Activated CD8-positive, alpha-beta T cell treated with anti-CD3 and anti-CD28 coated beads, Interleukin-2, amount 10 ng/mL, durations not matched to agents 7 days and 5 days (primary cell): ENCODE measurements around the gene CAMSAP3. TPM values are rescaled to one million over a fixed set of nuclear protein-coding genes. Genes with fewer than 3 reads are reported as not detected.

Experiments used
- ATAC-seq: fragments of 150-1000 bp; cut with Tn5 transposase; one replicate; pipeline ENCODE4 v1.10.0; 2021; ENCODE audit warnings: moderate library complexity
- CTCF ChIA-PET: fragments of 350-600 bp; sonication (Branson Sonifier 250); formaldehyde crosslinking; loops from one replicate; lab custom pipeline; 2021; ENCODE audit warnings: antibody characterized with exemption; lab: Charles Lee
- POLR2A ChIA-PET: fragments of 350-600 bp; sonication (Branson Sonifier 250); formaldehyde crosslinking; loops from one replicate; lab custom pipeline; 2021; ENCODE audit warnings: antibody characterized with exemption; lab: Charles Lee
- DNase-seq: peaks from one replicate; pipeline ENCODE4 v3.0.0-alpha.2; 2020
- H3K27ac Mint-ChIP-seq: one replicate; pipeline ENCODE4 v1.8.0; 2021; ENCODE audit warnings: mild to moderate bottlenecking, mixed read lengths
- H3K27me3 Mint-ChIP-seq: one replicate; pipeline ENCODE4 v1.8.0; 2021; ENCODE audit warnings: low read depth, mixed read lengths
- H3K36me3 Mint-ChIP-seq: one replicate; pipeline ENCODE4 v1.8.0; 2021; ENCODE audit warnings: low read depth, mixed read lengths
- H3K4me1 Mint-ChIP-seq: one replicate; pipeline ENCODE4 v1.8.0; 2021; ENCODE audit warnings: low read depth, mixed read lengths
- H3K4me3 Mint-ChIP-seq: one replicate; pipeline ENCODE4 v1.8.0; 2021; ENCODE audit warnings: mild to moderate bottlenecking, mixed read lengths
- H3K9me3 Mint-ChIP-seq: one replicate; pipeline ENCODE4 v1.8.0; 2022; ENCODE audit warnings: mixed read lengths; ENCODE audit not compliant: insufficient read depth
- total RNA-seq, 2 experiments: library from RNA; stranded (reverse); gene quantifications; one replicate each; pipeline ENCODE4 v1.2.3, GENCODE V29; 2021

The CAMSAP3 gene
- total RNA-seq, 2 experiments from 2014 or later: 0.34 to 0.42 TPM

DNA sequence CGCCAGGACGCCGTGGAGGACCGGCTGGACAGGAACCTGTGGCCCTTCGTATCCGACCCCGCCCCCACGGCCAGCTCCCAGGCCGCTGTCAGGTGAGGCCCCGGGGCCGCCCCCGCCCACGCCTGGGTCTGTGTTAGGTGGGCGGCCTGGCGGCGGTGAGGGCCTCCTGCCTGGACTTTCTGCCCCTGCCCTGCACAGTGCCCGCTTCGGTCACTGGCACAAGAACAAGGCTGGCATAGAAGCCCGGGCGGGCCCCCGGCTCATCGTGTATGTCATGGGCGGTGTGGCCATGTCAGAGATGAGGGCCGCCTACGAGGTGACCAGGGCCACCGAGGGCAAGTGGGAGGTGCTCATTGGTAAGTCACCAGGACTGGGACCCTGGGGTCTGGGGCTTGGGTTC is 51.5 kb downstream of the CAMSAP3 start:
- H3K36me3 Mint-ChIP-seq: peaks cover 19% of the 10 kb centered on the region
- CTCF ChIA-PET: no interaction called here
- peaks cover 6% of the 10 kb centered on the region for H3K4me1 Mint-ChIP-seq
- no peak overlapping the region for H3K27ac Mint-ChIP-seq
- no peak overlapping the region for H3K4me3 Mint-ChIP-seq
- H3K9me3 Mint-ChIP-seq: no peaks in the 10 kb centered on the region
- POLR2A ChIA-PET: no interaction called here
- no peaks in the 10 kb centered on the region for H3K27me3 Mint-ChIP-seq
- ATAC-seq: no peak
- DNase-seq: no peak

DNA sequence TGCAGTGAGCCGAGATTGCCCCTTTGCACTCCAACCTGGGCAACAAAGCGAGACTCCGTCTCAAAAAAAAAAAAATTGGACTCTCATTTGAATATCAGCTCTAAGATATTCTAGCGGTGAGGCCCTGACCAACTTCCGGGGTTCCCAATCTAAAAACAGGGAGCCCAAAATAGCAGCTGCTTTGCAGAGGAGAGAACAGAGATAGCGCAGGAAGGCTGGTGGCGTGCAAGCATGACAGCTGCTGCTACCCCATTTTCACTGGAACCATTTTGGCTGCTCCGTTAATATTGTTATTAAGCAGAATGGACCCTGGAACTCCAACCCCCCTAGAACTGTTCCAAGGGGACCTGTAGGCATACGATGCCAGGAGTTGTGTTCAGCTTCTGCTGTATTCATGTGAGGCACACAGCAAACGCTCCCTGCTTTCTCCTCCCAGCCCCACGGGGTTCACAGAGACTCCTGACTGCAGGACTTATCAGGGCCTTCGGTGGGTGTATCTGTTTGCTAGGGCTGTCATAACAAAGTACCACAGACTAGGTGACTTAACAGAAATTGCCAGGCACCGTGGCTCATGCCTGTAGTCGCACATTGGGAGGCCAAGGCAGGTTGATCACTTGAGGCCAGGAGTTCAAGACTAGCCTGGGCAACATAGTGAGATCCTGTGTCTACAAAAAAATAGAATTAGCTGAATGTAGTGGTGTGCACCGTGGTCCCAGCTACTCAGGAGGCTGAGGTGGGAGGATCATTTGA is 52.8 kb downstream of the CAMSAP3 start:
- Mint-ChIP-seq H3K27ac (no peak overlapping the region), H3K4me3 (no peak overlapping the region), H3K36me3 (peaks cover 12% of the 10 kb centered on the region), H3K27me3 (no peaks in the 10 kb centered on the region), H3K4me1 (peaks cover 12% of the 10 kb centered on the region), H3K9me3 (no peaks in the 10 kb centered on the region)
- no peak for DNase-seq
- POLR2A ChIA-PET: interaction anchor here (0.7 to 1.1 kb wide), 3 partner anchors 11 to 36 kb away, joined by 4 read pairs; partner anchors contain the start of gene RETN
- ATAC-seq: no peak
- CTCF ChIA-PET: interaction anchor here (0.8 to 11.0 kb wide), 5 partner anchors 19 to 151 kb away, joined by 3 to 100 read pairs (median 3); partner anchors contain the start of genes PET100, TRAPPC5 and XAB2

DNA sequence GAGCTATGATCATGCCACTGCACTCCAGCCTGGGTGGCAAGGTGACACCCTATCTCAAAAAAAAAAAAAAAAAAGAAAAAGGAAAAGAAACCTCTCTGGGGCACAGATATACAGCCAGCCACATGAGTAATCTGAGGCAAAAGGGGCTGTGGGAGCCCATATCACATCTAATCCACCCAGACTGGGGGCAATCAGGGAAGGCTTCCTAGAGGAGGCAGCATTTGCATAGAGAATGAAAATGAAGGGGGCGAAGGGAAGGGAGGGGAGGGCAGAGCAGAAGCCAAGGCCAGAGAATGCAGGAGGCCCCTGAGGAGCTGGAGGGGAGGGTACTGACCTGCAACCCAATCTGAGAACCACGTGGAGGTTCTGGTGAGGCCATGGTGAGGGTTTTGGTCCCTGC is 54.5 kb downstream of the CAMSAP3 start:
- Mint-ChIP-seq H3K9me3 (no peaks in the 10 kb centered on the region), H3K27ac (no peak overlapping the region), H3K27me3 (no peaks in the 10 kb centered on the region), H3K4me3 (no peak overlapping the region), H3K36me3 (peaks cover 8% of the 10 kb centered on the region), H3K4me1 (peaks cover 12% of the 10 kb centered on the region)
- POLR2A ChIA-PET: no interaction called here
- ATAC-seq (no peak), DNase-seq (no peak)
- CTCF ChIA-PET: interaction anchor here (3.3 to 11.0 kb wide), 2 partner anchors 12 to 31 kb away, joined by 15 to 100 read pairs; partner anchors contain the start of genes STXBP2 and TRAPPC5

DNA sequence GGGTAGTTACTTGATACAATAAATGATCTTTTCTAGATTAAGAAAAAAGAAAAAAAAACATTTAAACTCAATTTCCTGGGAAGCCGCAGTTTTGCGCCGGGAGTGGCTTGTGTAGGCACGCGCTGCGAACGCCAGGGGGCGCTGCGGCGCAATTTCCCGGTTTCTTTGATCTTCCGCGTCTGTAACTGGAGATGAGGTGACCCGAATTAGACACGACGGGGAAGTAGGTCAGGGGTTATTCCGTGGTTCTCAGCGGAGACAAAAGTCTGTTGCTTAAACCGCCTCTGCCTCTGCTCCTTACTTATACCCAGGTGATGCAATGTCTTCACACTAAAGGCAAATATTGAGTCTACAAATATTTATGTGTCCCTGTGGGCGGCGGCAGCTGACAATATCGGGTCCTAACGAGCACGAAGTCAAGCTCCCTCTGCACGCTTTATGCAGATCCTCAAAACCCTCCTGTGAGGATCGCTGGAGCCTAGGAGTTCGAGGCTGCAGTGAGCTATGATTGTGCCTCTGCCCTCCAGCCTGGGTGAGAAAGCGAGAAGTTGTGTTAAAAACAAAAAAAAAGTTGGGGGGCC is 56.5 kb downstream of the CAMSAP3 start:
- H3K4me3 Mint-ChIP-seq: peak overlapping the region; percentile 58
- ChIA-PET POLR2A (interaction anchor here (0.8 to 2.7 kb wide), 2 partner anchors 22 to 147 kb away, joined by 3 to 8 read pairs; partner anchors contain the start of genes PET100 and XAB2), CTCF (interaction anchor here (0.6 to 11.0 kb wide), 18 partner anchors 8 to 553 kb away, joined by 3 to 100 read pairs (median 4); partner anchors contain the start of genes PCP2, PET100, RETN and STXBP2)
- H3K9me3 Mint-ChIP-seq: no peaks in the 10 kb centered on the region
- peak overlapping the region; percentile 66 for H3K27ac Mint-ChIP-seq
- H3K27me3 Mint-ChIP-seq: no peaks in the 10 kb centered on the region
- peaks cover 3% of the 10 kb centered on the region for H3K36me3 Mint-ChIP-seq
- peaks cover 22% of the 10 kb centered on the region for H3K4me1 Mint-ChIP-seq
- ATAC-seq (peak; percentile 90), DNase-seq (peak; percentile 91)

DNA sequence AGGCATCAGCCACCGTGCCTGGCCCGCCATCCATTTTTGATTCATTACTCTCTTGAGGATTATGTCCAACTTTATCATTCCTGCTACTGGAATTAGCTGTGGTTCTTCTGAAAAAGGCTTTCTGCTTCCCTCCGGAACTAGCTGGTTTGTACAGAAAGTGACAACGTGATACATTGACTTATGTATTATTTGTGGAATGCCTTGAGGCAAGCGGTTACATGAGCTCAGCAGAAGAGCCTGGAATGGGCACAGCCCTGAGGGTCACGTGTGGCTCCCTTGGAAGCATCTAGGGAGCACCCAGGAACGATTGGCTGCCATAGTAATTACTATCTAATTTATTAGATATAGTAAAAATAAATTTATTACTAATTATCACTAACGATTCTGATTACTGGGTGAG is 58.7 kb downstream of the CAMSAP3 start:
- ChIA-PET POLR2A (interaction anchor here (1.0 kb wide), 1 partner anchor 25 kb away, joined by 3 read pairs; the partner anchor contains the start of genes PET100 and XAB2), CTCF (interaction anchor here (11.0 kb wide), 1 partner anchor 27 kb away, joined by 100 read pairs; the partner anchor contains the start of gene TRAPPC5)
- no peak overlapping the region for H3K27ac Mint-ChIP-seq
- H3K4me1 Mint-ChIP-seq: peaks cover 36% of the 10 kb centered on the region
- H3K4me3 Mint-ChIP-seq: no peak overlapping the region
- no peaks in the 10 kb centered on the region for H3K27me3 Mint-ChIP-seq
- DNase-seq (no peak), ATAC-seq (no peak)
- no peaks in the 10 kb centered on the region for H3K36me3 Mint-ChIP-seq
- no peaks in the 10 kb centered on the region for H3K9me3 Mint-ChIP-seq

DNA sequence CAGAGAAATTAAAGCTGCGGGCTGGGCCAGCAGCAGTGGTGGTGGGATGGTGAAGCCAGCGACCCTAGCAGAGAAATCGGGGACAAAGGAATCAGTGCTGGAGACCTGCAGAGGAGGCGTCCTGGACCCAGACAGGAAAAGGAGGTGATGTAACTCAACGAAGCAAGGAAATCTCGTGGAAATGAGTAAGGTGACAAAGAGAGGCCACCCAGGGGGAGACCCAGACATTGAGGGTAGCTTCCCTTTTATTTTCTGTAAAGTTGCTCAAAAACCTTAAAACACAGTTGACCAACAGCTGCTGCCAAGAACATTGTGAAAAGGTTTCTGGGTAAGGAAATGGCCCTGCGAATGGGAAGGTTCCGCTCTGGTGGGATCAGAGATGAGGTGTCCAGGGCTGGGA is 59.9 kb downstream of the CAMSAP3 start:
- H3K36me3 Mint-ChIP-seq: no peaks in the 10 kb centered on the region
- H3K27me3 Mint-ChIP-seq: no peaks in the 10 kb centered on the region
- ATAC-seq (no peak), DNase-seq (no peak)
- no peak overlapping the region for H3K27ac Mint-ChIP-seq
- peaks cover 36% of the 10 kb centered on the region for H3K4me1 Mint-ChIP-seq
- H3K4me3 Mint-ChIP-seq: no peak overlapping the region
- CTCF ChIA-PET: interaction anchor here (0.8 to 11.0 kb wide), 2 partner anchors 18 to 26 kb away, joined by 3 to 100 read pairs; partner anchors contain the start of gene TRAPPC5
- H3K9me3 Mint-ChIP-seq: no peaks in the 10 kb centered on the region
- POLR2A ChIA-PET: interaction anchor here (2.9 kb wide), 1 partner anchor 26 kb away, joined by 12 read pairs; the partner anchor contains the start of genes PET100 and XAB2

DNA sequence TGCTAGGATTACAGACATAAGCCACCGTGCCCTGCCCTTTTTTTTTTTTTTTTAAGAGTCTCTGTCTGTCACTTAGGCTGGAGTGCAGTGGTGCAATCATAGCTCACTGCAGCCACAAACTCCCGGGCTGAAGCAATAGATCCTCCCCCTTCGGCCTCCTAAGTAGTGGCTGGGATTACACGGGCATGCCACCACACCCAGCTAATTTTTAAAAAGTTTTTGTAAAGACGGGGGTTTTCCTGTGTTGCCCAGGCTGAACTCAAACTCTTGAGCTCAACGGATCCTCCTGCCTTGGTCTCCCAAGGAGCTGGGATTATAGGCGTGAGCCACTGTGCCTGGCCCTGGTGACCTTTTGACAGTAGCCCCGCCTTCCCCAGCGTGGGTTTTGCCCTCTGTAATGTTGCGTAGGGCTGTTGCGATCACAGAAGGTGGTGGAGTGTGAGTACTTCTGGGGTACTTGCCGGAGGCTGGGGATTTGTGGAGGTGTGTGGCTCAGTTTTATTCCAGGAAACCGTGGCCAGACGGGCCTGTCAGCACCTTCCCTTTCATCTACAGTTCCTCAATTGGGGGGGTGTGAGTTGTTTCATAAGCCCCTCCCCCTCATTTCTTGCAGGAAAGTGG is 61.6 kb downstream of the CAMSAP3 start:
- ATAC-seq (peak; percentile 58), DNase-seq (peak; percentile 58)
- H3K9me3 Mint-ChIP-seq: no peaks in the 10 kb centered on the region
- H3K4me1 Mint-ChIP-seq: peaks cover 33% of the 10 kb centered on the region
- POLR2A ChIA-PET: interaction anchor here (2.9 kb wide), 1 partner anchor 27 kb away, joined by 12 read pairs; the partner anchor contains the start of genes PET100 and XAB2
- H3K36me3 Mint-ChIP-seq: no peaks in the 10 kb centered on the region
- peak overlapping the region; percentile 68 for H3K4me3 Mint-ChIP-seq
- peak overlapping the region; percentile 86 for H3K27ac Mint-ChIP-seq
- peaks cover 2% of the 10 kb centered on the region for H3K27me3 Mint-ChIP-seq
- CTCF ChIA-PET: interaction anchor here (0.7 to 11.0 kb wide), 5 partner anchors 17 to 143 kb away, joined by 3 to 100 read pairs (median 3); partner anchors contain the start of gene TRAPPC5

DNA sequence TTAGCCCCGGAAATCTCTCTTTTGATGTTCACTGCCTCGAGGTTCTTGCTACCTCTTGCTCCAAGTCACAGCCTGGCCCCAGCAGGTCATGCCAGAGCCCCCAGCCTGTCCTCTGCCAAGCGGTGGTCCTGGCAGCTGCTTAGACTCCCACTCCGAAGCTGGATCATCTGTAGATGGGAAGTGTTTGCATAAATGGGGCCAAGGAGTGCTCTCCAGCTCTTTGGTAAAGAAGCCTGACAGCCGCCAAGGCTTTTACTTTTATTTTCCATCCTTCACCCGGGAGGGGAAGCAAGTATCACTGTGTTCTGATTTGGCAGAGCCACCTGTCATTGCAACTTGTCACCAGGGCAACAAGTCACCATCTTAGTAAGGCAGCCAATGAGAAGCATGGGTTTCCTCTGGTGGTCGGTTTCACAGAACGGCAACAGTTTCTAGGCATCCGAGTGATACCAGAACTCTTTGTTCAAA is 62.6 kb downstream of the CAMSAP3 start:
- Mint-ChIP-seq H3K4me3 (peak overlapping the region; percentile 68), H3K9me3 (no peaks in the 10 kb centered on the region), H3K36me3 (no peaks in the 10 kb centered on the region), H3K4me1 (peaks cover 25% of the 10 kb centered on the region), H3K27me3 (peaks cover 2% of the 10 kb centered on the region), H3K27ac (peak overlapping the region; percentile 86)
- DNase-seq: peak; percentile 77
- ChIA-PET POLR2A (interaction anchor here (1.2 to 1.3 kb wide), 3 partner anchors 11 to 29 kb away, joined by 3 to 5 read pairs (median 4); partner anchors contain the start of genes PET100, RETN and XAB2), CTCF (interaction anchor here (0.9 to 11.0 kb wide), 5 partner anchors 16 to 211 kb away, joined by 3 to 100 read pairs (median 4); partner anchors contain the start of gene TRAPPC5)
- peak; percentile 94 for ATAC-seq

DNA sequence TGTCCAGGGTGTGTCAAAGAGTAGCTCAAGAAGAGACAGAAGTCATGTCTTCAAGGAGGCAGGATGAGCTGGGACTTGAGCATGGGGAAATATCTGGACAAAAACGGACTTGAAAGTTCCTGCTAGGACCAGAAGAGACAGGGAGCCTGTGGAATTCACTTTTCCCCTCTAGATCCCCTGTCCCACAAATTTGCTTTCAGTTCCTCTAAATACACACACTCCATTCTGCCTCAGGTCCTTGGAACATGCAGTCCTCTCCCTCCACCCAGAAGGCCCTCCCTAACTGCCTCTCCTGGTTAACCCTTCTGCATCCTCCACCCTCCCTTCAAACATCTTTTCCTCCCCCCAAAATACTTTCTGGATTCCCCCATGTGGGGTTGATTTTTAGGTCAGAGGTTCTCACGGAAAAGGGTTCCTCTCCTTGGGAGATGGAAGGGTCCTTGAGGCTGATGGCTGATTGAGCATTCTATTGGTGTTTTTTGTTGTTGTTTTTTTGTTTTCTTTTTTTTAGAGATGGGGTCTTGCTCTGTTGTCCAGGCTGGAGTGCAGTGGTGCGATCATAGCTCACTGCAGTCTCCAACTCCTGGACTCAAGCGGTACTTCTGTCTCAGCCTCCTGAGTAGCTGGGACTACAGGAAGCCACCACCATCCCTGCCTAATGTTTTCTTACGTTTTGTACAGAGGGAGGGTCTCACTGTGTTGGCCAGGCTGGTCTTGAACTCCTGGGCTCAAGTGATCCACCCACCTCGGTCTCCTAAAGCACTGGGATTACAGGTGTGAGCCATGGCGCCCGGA is 66.3 kb downstream of the CAMSAP3 start:
- no peak overlapping the region for H3K4me3 Mint-ChIP-seq
- DNase-seq (no peak), ATAC-seq (no peak)
- no peaks in the 10 kb centered on the region for H3K36me3 Mint-ChIP-seq
- H3K4me1 Mint-ChIP-seq: peaks cover 16% of the 10 kb centered on the region
- no peaks in the 10 kb centered on the region for H3K9me3 Mint-ChIP-seq
- H3K27ac Mint-ChIP-seq: no peak overlapping the region
- CTCF ChIA-PET: interaction anchor here (1.4 to 2.1 kb wide), 3 partner anchors 10 to 94 kb away, joined by 4 to 17 read pairs (median 6); partner anchors contain the start of gene TRAPPC5
- peaks cover 4% of the 10 kb centered on the region for H3K27me3 Mint-ChIP-seq
- POLR2A ChIA-PET: no interaction called here

DNA sequence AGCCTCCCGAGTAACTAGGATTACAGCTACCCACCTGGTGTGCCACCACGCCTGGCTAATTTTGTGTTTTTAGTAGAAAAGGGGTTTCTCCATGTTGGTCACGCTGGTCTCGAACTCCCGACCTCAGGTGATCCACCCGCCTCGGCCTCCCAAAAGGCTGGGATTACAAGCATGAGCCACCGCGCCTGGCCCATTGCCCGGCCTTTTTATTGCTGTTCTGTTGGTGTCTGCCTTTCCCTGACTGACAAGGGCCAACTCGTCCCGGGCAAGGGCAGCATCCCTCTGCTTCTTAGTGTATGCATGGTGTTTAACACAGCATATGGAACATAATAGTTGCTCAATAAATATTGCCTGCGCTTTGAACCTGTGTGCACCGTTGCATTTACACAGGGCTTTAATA is 67.0 kb downstream of the CAMSAP3 start:
- no peak overlapping the region for H3K27ac Mint-ChIP-seq
- no peak overlapping the region for H3K4me3 Mint-ChIP-seq
- no peak for ATAC-seq
- no peaks in the 10 kb centered on the region for H3K36me3 Mint-ChIP-seq
- peaks cover 5% of the 10 kb centered on the region for H3K27me3 Mint-ChIP-seq
- H3K4me1 Mint-ChIP-seq: peaks cover 9% of the 10 kb centered on the region
- POLR2A ChIA-PET: no interaction called here
- no peaks in the 10 kb centered on the region for H3K9me3 Mint-ChIP-seq
- CTCF ChIA-PET: interaction anchor here (1.5 kb wide), 1 partner anchor 18 kb away, joined by 7 read pairs; the partner anchor contains the start of gene TRAPPC5
- DNase-seq: no peak
